CD14-positive monocyte (primary cell): Measurements from ENCODE around the gene TLCD5. TPM values are rescaled to one million over a fixed set of nuclear protein-coding genes. Genes with fewer than 3 reads are reported as not detected.

ENCODE experiments used
- DNase-seq, 3 donors: peaks; one replicate each; pipeline ENCODE4 v3.0.0-alpha.2; 2011 to 2022
- H2AFZ ChIP-seq: 2 replicates; pipeline ENCODE4 v1.6.0; 2012; ENCODE audit warnings: mild to moderate bottlenecking, low read depth, low read length, inconsistent platforms; ENCODE audit not compliant: insufficient read depth, poor library complexity, severe bottlenecking
- H3K27ac ChIP-seq, 2 donors: 1 replicate in 1 of 2; 2 replicates in 1 of 2; pipeline ENCODE4 v1.5.1; 2012 to 2013; ENCODE audit warnings: low read length in 2 of 2, control low read depth in 1 of 2, inconsistent platforms in 1 of 2, low read depth in 1 of 2, mild to moderate bottlenecking in 1 of 2
- H3K27me3 ChIP-seq, 2 donors: one replicate each; pipeline versions ENCODE4 v1.6.0 to v1.6.1; 2011 to 2013; ENCODE audit warnings: low read length in 2 of 2; ENCODE audit not compliant: control insufficient read depth in 2 of 2, insufficient read depth in 2 of 2
- H3K36me3 ChIP-seq, 2 donors: replicated peaks in 1 of 2; 1 replicate in 1 of 2; 2 replicates in 1 of 2; pipeline versions ENCODE4 v1.5.1 to v1.6.1; 2012 to 2013; ENCODE audit warnings: low read length in 2 of 2, control low read depth in 1 of 2, inconsistent platforms in 1 of 2, mild to moderate bottlenecking in 1 of 2; ENCODE audit not compliant: insufficient read depth in 2 of 2, control insufficient read depth in 1 of 2
- H3K4me1 ChIP-seq, 2 donors: 1 replicate in 1 of 2; 2 replicates in 1 of 2; pipeline versions ENCODE4 v1.5.1 to v1.6.1; 2012 to 2013; ENCODE audit warnings: low read length in 2 of 2, control low read depth in 1 of 2, inconsistent platforms in 1 of 2, mild to moderate bottlenecking in 1 of 2, moderate library complexity in 1 of 2; ENCODE audit not compliant: insufficient read depth in 2 of 2, control insufficient read depth in 1 of 2
- H3K4me2 ChIP-seq: replicated peaks from 2 replicates; pipeline ENCODE3; 2012; ENCODE audit warnings: low read length, moderate library complexity, mild to moderate bottlenecking; ENCODE audit not compliant: poor library complexity, severe bottlenecking; ENCODE audit errors: extremely low read depth
- H3K4me3 ChIP-seq, 3 experiments: fragments of 200-600 bp in 1 of 3; sonication (generic) in 1 of 3; replicated peaks in 1 of 3; 1 replicate in 2 of 3; 2 replicates in 1 of 3; pipeline ENCODE4 v1.5.1; 2011 to 2013; ENCODE audit warnings: low read length in 3 of 3, mild to moderate bottlenecking in 3 of 3, control low read depth in 2 of 3, low read depth in 2 of 3, inconsistent platforms in 1 of 3, moderate library complexity in 1 of 3
- H3K79me2 ChIP-seq: 2 replicates; pipeline ENCODE4 v1.6.0; 2012; ENCODE audit warnings: mild to moderate bottlenecking, control low read depth, inconsistent platforms, low read length, moderate library complexity; ENCODE audit not compliant: insufficient read depth
- H3K9ac ChIP-seq: 2 replicates; pipeline ENCODE4 v1.6.0; 2017; ENCODE audit warnings: low read length, mild to moderate bottlenecking; ENCODE audit not compliant: insufficient read depth, poor library complexity, severe bottlenecking
- H3K9me3 ChIP-seq, 2 donors: replicated peaks in 1 of 2; 1 replicate in 1 of 2; 2 replicates in 1 of 2; pipeline versions ENCODE4 v1.5.1 to v1.6.1; 2012 to 2013; ENCODE audit warnings: low read length in 2 of 2, control low read depth in 1 of 2; ENCODE audit not compliant: control insufficient read depth in 1 of 2, insufficient read depth in 1 of 2
- H4K20me1 ChIP-seq: 2 replicates; pipeline ENCODE4 v1.6.0; 2012; ENCODE audit warnings: mild to moderate bottlenecking, low read length, control low read depth, moderate library complexity; ENCODE audit not compliant: insufficient read depth
- H3K27ac Mint-ChIP-seq, 7 donors: one replicate each; pipeline ENCODE4 v1.8.0; 2020; ENCODE audit warnings: mild to moderate bottlenecking in 7 of 7, mixed read lengths in 7 of 7, moderate library complexity in 6 of 7, inconsistent platforms in 2 of 7
- H3K27me3 Mint-ChIP-seq, 3 donors: one replicate each; pipeline ENCODE4 v1.8.0; 2021 to 2022; ENCODE audit warnings: low read depth in 3 of 3, mild to moderate bottlenecking in 3 of 3, mixed read lengths in 3 of 3, moderate library complexity in 3 of 3, inconsistent platforms in 1 of 3
- H3K36me3 Mint-ChIP-seq, 2 donors: one replicate each; pipeline ENCODE4 v1.8.0; 2020; ENCODE audit warnings: mixed read lengths in 2 of 2, inconsistent platforms in 1 of 2, mild to moderate bottlenecking in 1 of 2
- H3K4me1 Mint-ChIP-seq: one replicate; pipeline ENCODE4 v1.8.0; 2020; ENCODE audit warnings: mild to moderate bottlenecking, mixed read lengths
- H3K4me3 Mint-ChIP-seq, 2 donors: one replicate each; pipeline ENCODE4 v1.8.0; 2020; ENCODE audit warnings: mild to moderate bottlenecking in 2 of 2, mixed read lengths in 2 of 2, moderate library complexity in 1 of 2
- H3K9me3 Mint-ChIP-seq, 7 donors: one replicate each; pipeline ENCODE4 v1.8.0; 2020 to 2022; ENCODE audit warnings: mixed read lengths in 7 of 7, mild to moderate bottlenecking in 6 of 7, moderate library complexity in 6 of 7, inconsistent platforms in 2 of 7
- WGBS: methylation state at CpG from one replicate; pipeline ENCODE4 v1.1.5; 2013; ENCODE audit warnings: missing lambda C conversion rate; ENCODE audit not compliant: insufficient coverage; 5-methylcytosine and 5-hydroxymethylcytosine counted together
- intact Hi-C, 2 donors: fragments of 100-400 bp; cut with micrococcal nuclease; formaldehyde crosslinking; loops; one replicate each; pipeline versions ENCODE4 v1.15.0 to v1.15.1; 2023
- polyA plus RNA-seq, 3 donors: library from polyadenylated mRNA; depleted of rRNA in 1 of 3; unstranded in 2 of 3; stranded (reverse) in 1 of 3; fragments of 300-500 nt in 2 of 3; fragments of >200 nt in 1 of 3; fragmentation: Illumina TruSeq in 2 of 3; gene quantifications; 1 replicate in 2 of 3; 2 replicates in 1 of 3; pipeline ENCODE4 v1.2.3, GENCODE V29; 2012 to 2021
- TF ChIP-seq, protein P1 (sequence below): fragments of 200-600 bp; IDR thresholded peaks from one replicate; pipeline ENCODE4 v1.8.0; 2022; ENCODE audit warnings: antibody characterized with exemption, mild to moderate bottlenecking

TLCD5 gene
- polyA plus RNA-seq, 3 donors = not detected

DNA sequence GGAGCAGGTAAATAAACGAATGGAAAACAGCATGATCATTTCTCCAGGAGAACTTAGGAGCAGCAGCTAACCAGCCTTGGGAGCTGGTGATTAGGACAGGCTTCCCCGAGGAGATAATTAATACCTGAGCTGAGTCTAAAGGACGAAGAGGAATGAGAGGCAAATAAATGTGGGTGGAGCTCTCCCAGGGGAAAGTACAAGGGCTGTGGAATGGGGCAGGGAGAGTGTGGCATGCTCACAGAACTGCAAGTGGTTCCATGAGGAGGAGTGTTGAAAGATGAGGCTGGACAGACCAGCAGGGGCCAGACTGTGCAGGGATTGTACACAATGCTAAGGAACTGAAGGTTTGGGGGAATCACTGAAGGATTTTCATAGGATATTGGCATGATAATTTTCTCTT, 14.2 kb upstream of the TLCD5 start:
- WGBS = 90% methylated on average over 3 of the region's 3 CpGs
- Mint-ChIP-seq H3K36me3 (no peaks in the 10 kb centered on the region), H3K9me3 (no peaks in the 10 kb centered on the region), H3K4me1 (no peaks in the 10 kb centered on the region), H3K27me3 (peaks cover 8 to 37% (median 21%) of the 10 kb centered on the region in 3 donors), H3K4me3 (no peak overlapping the region), H3K27ac (no peak overlapping the region)
- no peak for DNase-seq
- H4K20me1 ChIP-seq = no peaks in the 10 kb centered on the region
- H3K27ac ChIP-seq = no peak overlapping the region
- intact Hi-C loops = no loop called here
- H3K36me3 ChIP-seq = no peaks in the 10 kb centered on the region
- H3K4me3 ChIP-seq = no peak overlapping the region
- H3K4me1 ChIP-seq = no peaks in the 10 kb centered on the region
- H3K9me3 ChIP-seq = no peaks in the 10 kb centered on the region
- H3K4me2 ChIP-seq = no peak overlapping the region
- TF ChIP-seq, protein P1, sequence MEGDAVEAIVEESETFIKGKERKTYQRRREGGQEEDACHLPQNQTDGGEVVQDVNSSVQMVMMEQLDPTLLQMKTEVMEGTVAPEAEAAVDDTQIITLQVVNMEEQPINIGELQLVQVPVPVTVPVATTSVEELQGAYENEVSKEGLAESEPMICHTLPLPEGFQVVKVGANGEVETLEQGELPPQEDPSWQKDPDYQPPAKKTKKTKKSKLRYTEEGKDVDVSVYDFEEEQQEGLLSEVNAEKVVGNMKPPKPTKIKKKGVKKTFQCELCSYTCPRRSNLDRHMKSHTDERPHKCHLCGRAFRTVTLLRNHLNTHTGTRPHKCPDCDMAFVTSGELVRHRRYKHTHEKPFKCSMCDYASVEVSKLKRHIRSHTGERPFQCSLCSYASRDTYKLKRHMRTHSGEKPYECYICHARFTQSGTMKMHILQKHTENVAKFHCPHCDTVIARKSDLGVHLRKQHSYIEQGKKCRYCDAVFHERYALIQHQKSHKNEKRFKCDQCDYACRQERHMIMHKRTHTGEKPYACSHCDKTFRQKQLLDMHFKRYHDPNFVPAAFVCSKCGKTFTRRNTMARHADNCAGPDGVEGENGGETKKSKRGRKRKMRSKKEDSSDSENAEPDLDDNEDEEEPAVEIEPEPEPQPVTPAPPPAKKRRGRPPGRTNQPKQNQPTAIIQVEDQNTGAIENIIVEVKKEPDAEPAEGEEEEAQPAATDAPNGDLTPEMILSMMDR = no peak
- no peak overlapping the region for H3K9ac ChIP-seq
- no peaks in the 10 kb centered on the region for H3K79me2 ChIP-seq
- H2AFZ ChIP-seq = no peak overlapping the region
- H3K27me3 ChIP-seq = peaks cover 21 to 60% of the 10 kb centered on the region in 2 donors

DNA sequence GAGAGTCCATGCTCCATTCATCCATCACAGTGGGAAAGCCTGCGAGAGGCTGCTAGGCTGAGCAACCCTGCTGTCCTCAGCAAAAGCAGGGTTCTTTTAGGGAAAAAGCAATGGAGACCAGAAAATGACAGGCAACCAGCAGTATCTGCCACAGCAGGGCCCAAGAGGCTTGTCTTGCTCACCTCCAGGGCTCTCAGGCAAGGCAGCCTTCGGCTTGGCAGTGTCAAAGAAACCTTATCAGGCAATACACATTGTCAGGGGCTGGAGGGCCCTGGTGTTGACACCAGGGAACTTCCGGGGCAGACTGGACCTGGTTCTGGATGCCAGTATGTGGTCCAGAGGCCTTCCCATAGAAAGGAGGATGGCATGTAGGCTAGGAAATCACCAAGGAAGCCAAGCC, 10.2 kb upstream of the TLCD5 start:
- H3K4me3 Mint-ChIP-seq = no peak overlapping the region
- WGBS = 95% methylated on average over 2 of the region's 3 CpGs
- Histone ChIP-seq H3K4me2 (no peak overlapping the region), H2AFZ (no peak overlapping the region), H3K36me3 (no peaks in the 10 kb centered on the region), H3K79me2 (no peaks in the 10 kb centered on the region), H3K9me3 (no peaks in the 10 kb centered on the region), H3K4me1 (no peaks in the 10 kb centered on the region), H4K20me1 (no peaks in the 10 kb centered on the region), H3K27ac (no peak overlapping the region), H3K9ac (no peak overlapping the region), H3K27me3 (peaks cover 41 to 73% of the 10 kb centered on the region in 2 donors), H3K4me3 (no peak overlapping the region)
- no peaks in the 10 kb centered on the region for H3K4me1 Mint-ChIP-seq
- no peak for DNase-seq
- intact Hi-C loops = no loop called here
- TF ChIP-seq, protein P1 = no peak
- no peak overlapping the region for H3K27ac Mint-ChIP-seq
- no peaks in the 10 kb centered on the region for H3K9me3 Mint-ChIP-seq
- no peaks in the 10 kb centered on the region for H3K36me3 Mint-ChIP-seq
- H3K27me3 Mint-ChIP-seq = peaks cover 33 to 54% (median 47%) of the 10 kb centered on the region in 3 donors
